OCI-LY3 (cell line): ENCODE measurements around the gene CXXC1.

ENCODE experiments used
- CTCF ChIP-seq: fragments of 200-600, 300-600 bp; sonication (generic); IDR thresholded peaks from 2 replicates; pipeline ENCODE4 v1.5.1; 2014; ENCODE audit warnings: antibody characterized with exemption, low read length, low read depth
- EZH2phosphoT487 ChIP-seq: fragments of 200-600 bp; shearing (Covaris generic); IDR thresholded peaks from 2 replicates; pipeline ENCODE4 v1.6.1; 2018; ENCODE audit warnings: antibody characterized with exemption, mixed run types, low read depth

GRCh38 chr18:50306944-50307343 is 19.5 kb upstream of the CXXC1 start:
- no peak for TF ChIP-seq CTCF
- TF ChIP-seq EZH2phosphoT487: no peak
